ENCODE data around the gene PLEKHG4. TPM values are rescaled to one million over a fixed set of nuclear protein-coding genes. Genes with fewer than 3 reads are reported as not detected.

The PLEKHG4 gene
- polyA plus RNA-seq, 1 donor from 2014 or later: 0.28 TPM

DNA sequence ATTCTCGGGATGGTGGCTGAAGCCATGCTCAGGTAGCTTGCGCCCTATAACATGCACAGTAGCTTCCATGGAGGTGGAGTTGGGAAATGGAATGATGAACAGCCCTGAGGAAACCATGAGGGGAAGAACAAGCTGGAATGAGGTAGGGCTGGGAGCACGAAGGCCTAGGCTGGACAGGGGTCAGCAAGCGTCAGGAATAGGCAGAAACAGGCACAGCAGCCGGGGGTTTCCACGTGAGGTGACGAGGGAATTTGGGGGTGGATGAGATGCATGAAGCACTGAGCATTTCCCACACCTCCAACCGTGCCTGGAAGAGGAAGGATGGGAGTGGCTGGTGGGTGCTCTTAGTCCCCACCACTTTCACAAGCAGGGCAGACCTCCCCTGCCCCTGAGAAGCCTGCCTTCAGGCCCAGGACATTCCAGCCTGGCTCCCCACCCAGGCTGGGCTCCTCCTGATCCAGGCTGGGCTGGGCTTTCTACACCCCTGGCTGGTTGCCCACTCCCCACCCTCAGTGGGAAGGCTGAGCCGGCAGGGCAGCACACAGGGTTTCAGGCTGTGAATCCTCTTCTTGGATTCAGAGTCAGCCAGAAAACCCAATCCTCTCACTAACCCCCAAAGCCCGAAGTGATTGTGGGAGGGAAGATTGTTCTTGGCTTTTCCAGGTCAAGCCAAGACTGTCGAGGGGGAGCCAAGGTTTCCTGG lies 21.9 kb downstream of the PLEKHG4 start:
- Histone ChIP-seq H3K9ac (ENCODE audit: low read length) (no peak overlapping the region), H3K4me3 (ENCODE audit: low read length) (no peak overlapping the region), H3K27ac (ENCODE audit: low read length) (no peak overlapping the region), H3K9me2 (ENCODE audit: insufficient read depth, low read length) (no peaks in the 10 kb centered on the region), H3K36me3 (ENCODE audit: insufficient read depth, low read length) (no peaks in the 10 kb centered on the region), H3K9me3 (ENCODE audit: low read length) (no peaks in the 10 kb centered on the region), H2AFZ (ENCODE audit: low read depth, low read length) (no peak overlapping the region), H4K20me1 (ENCODE audit: insufficient read depth) (no peaks in the 10 kb centered on the region), H3K27me3 (ENCODE audit: insufficient read depth, low read depth, low read length) (no peaks in the 10 kb centered on the region), H3K4me2 (ENCODE audit: low read length) (no peak overlapping the region), H3F3A (ENCODE audit: insufficient read depth, low read length, poor library complexity, severe bottlenecking) (no peaks in the 10 kb centered on the region), H3K79me2 (replicated peaks; ENCODE audit: insufficient read depth, low read length) (no peaks in the 10 kb centered on the region)
- TF ChIP-seq EP300 (conservative IDR thresholded peaks at IDR 0.05; ENCODE audit: poor library complexity, severe bottlenecking) (no peak), SMC3 (conservative IDR thresholded peaks at IDR 0.05; ENCODE audit: poor library complexity) (no peak), RAD21 (conservative IDR thresholded peaks at IDR 0.05) (no peak), POLR2AphosphoS5 (IDR thresholded peaks at IDR 0.05) (no peak), EZH2 (IDR thresholded peaks at IDR 0.05; ENCODE audit: borderline replicate concordance, insufficient read depth, low read length, poor library complexity, severe bottlenecking) (no peak), MXI1 (conservative IDR thresholded peaks at IDR 0.05; ENCODE audit: poor library complexity, severe bottlenecking) (no peak), TAF1 (IDR thresholded peaks at IDR 0.05; ENCODE audit: low read depth) (no peak)
- TF ChIP-seq, protein P1, sequence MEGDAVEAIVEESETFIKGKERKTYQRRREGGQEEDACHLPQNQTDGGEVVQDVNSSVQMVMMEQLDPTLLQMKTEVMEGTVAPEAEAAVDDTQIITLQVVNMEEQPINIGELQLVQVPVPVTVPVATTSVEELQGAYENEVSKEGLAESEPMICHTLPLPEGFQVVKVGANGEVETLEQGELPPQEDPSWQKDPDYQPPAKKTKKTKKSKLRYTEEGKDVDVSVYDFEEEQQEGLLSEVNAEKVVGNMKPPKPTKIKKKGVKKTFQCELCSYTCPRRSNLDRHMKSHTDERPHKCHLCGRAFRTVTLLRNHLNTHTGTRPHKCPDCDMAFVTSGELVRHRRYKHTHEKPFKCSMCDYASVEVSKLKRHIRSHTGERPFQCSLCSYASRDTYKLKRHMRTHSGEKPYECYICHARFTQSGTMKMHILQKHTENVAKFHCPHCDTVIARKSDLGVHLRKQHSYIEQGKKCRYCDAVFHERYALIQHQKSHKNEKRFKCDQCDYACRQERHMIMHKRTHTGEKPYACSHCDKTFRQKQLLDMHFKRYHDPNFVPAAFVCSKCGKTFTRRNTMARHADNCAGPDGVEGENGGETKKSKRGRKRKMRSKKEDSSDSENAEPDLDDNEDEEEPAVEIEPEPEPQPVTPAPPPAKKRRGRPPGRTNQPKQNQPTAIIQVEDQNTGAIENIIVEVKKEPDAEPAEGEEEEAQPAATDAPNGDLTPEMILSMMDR (IDR thresholded peaks at IDR 0.05; ENCODE audit: poor library complexity, severe bottlenecking): no peak
- TF ChIP-seq, protein P2, sequence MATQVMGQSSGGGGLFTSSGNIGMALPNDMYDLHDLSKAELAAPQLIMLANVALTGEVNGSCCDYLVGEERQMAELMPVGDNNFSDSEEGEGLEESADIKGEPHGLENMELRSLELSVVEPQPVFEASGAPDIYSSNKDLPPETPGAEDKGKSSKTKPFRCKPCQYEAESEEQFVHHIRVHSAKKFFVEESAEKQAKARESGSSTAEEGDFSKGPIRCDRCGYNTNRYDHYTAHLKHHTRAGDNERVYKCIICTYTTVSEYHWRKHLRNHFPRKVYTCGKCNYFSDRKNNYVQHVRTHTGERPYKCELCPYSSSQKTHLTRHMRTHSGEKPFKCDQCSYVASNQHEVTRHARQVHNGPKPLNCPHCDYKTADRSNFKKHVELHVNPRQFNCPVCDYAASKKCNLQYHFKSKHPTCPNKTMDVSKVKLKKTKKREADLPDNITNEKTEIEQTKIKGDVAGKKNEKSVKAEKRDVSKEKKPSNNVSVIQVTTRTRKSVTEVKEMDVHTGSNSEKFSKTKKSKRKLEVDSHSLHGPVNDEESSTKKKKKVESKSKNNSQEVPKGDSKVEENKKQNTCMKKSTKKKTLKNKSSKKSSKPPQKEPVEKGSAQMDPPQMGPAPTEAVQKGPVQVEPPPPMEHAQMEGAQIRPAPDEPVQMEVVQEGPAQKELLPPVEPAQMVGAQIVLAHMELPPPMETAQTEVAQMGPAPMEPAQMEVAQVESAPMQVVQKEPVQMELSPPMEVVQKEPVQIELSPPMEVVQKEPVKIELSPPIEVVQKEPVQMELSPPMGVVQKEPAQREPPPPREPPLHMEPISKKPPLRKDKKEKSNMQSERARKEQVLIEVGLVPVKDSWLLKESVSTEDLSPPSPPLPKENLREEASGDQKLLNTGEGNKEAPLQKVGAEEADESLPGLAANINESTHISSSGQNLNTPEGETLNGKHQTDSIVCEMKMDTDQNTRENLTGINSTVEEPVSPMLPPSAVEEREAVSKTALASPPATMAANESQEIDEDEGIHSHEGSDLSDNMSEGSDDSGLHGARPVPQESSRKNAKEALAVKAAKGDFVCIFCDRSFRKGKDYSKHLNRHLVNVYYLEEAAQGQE (IDR thresholded peaks at IDR 0.05; ENCODE audit: borderline replicate concordance): no peak

DNA sequence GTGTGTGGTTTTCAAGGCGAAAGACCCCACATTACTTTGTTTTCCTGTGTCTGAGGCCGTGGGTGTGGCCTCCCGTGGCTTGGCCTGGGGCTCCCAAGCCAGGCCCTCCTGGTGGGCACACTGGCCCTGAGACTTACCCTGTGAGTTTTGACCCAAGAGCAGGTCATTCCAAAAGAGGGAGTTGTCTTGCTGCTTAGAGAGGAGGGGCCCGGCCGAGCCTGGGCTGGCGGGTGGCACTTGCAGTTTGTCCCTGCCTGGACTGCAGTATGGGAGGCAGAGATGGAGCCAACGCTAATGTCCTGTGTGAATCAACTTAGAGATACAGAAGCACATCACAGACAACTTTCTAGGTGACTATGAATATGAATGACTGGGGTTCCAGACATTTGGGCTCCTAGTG lies 22.7 kb downstream of the PLEKHG4 start:
- Histone ChIP-seq H3K9ac (ENCODE audit: low read length) (no peak overlapping the region), H2AFZ (ENCODE audit: low read depth, low read length) (no peak overlapping the region), H3K9me2 (ENCODE audit: insufficient read depth, low read length) (no peaks in the 10 kb centered on the region), H4K20me1 (ENCODE audit: insufficient read depth) (no peaks in the 10 kb centered on the region), H3K79me2 (replicated peaks; ENCODE audit: insufficient read depth, low read length) (no peaks in the 10 kb centered on the region), H3K9me3 (ENCODE audit: low read length) (no peaks in the 10 kb centered on the region), H3K4me3 (ENCODE audit: low read length) (no peak overlapping the region), H3K27me3 (ENCODE audit: insufficient read depth, low read depth, low read length) (no peaks in the 10 kb centered on the region), H3K4me2 (ENCODE audit: low read length) (no peak overlapping the region), H3F3A (ENCODE audit: insufficient read depth, low read length, poor library complexity, severe bottlenecking) (no peaks in the 10 kb centered on the region), H3K36me3 (ENCODE audit: insufficient read depth, low read length) (no peaks in the 10 kb centered on the region), H3K27ac (ENCODE audit: low read length) (no peak overlapping the region)
- TF ChIP-seq, protein P2 (IDR thresholded peaks at IDR 0.05; ENCODE audit: borderline replicate concordance): no peak
- TF ChIP-seq MXI1 (conservative IDR thresholded peaks at IDR 0.05; ENCODE audit: poor library complexity, severe bottlenecking): no peak
- no peak for TF ChIP-seq TAF1 (IDR thresholded peaks at IDR 0.05; ENCODE audit: low read depth)
- no peak for TF ChIP-seq EP300 (conservative IDR thresholded peaks at IDR 0.05; ENCODE audit: poor library complexity, severe bottlenecking)
- no peak for TF ChIP-seq SMC3 (conservative IDR thresholded peaks at IDR 0.05; ENCODE audit: poor library complexity)
- no peak for TF ChIP-seq RAD21 (conservative IDR thresholded peaks at IDR 0.05)
- TF ChIP-seq, protein P1 (IDR thresholded peaks at IDR 0.05; ENCODE audit: poor library complexity, severe bottlenecking): no peak
- TF ChIP-seq POLR2AphosphoS5 (IDR thresholded peaks at IDR 0.05): no peak
- no peak for TF ChIP-seq EZH2 (IDR thresholded peaks at IDR 0.05; ENCODE audit: borderline replicate concordance, insufficient read depth, low read length, poor library complexity, severe bottlenecking)
